Daoy (cell line): Measurements from ENCODE around the gene ADPRS. TPM values are rescaled to one million over a fixed set of nuclear protein-coding genes. Genes with fewer than 3 reads are reported as not detected.

Experiments
- DNase-seq: peaks from one replicate; pipeline ENCODE4 v3.0.0-alpha.2; 2015; ENCODE audit warnings: low read depth
- total RNA-seq: library from RNA; depleted of rRNA; stranded (reverse); fragments of >200 nt; shearing (Covaris generic); gene quantifications from 2 replicates; pipeline ENCODE4 v1.2.3, GENCODE V29; 2014; rRNA removed

ADPRS gene
- total RNA-seq, 1 experiment from 2014 or later: 118 TPM

DNA sequence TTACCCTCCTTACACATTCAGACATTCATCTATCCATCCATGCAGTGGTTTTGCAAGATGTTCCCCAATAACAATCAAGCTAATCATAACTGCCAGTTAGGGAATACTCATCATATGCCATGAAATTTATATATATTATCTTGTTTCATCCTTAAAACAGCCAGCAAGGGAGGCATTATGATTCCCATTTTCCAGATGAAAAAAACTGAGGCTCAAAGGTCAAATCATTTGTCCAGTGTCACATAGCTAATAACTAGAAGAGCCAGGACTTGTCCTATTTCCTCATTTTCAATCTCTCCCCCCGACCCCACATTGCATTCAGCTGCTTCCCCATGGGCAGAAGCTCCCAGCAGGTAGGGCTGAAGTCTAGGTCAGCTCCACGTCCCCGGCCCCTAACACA, 43.3 kb downstream of the ADPRS start:
- no peak for DNase-seq

DNA sequence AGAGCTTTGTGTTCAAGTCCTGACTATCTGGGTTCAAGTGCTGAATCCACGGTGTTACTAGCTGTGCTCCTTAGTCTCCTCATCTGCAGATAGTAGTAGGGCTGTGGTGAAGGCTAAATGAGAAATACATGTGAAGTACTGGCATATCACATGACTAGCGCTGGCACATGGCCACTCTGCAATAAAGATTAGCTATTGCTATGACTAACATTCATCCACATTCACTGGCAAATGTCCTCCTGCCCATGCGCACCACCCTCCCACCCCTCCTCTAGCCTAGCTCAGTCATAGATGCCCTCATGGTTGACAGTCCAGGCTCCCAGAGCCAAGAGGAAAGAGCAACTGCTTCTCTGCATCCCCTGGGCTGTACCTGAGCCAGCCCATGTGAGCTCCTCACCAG, 44.8 kb downstream of the ADPRS start:
- peak; percentile 97 for DNase-seq

DNA sequence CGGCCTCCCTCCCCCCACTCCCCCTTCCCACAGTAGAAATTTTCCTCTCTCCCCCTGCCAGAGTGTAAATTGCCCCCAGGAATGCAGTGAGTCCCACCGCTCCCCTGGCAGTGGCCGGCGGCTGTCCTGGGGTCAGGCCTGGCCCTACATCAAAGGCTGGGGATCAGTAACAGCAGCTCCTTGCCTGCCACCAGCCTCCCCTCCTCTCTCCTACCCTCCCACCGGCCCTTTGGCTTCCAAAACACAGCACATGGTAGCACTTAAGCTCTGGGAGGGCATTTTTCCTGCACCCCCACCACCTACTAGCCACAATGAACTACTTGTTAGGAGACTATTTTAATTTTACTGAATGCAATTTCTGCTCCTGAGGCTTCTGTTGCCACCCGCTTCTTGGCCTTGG, 45.3 kb downstream of the ADPRS start:
- no peak for DNase-seq

- peak; percentile 75 for DNase-seq
Observed at GRCh38 chr1:36134505-36135329, 46.0 kb downstream of the ADPRS start.

DNA sequence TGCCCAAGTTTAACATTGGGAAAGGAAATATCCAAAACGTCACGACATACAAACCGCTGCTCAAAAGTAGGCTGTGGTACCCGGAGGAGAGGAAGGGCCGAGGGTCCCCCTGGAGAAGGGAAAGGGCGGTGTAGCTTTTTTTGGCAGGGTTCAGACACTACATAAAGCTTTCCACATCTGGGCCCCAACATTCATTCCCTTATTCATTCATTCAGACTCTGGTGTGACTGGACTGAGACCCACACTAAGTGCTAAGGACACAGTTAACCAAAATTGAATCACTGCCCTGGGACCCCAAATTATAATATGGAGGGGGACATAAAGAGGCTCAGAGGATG, 46.6 kb downstream of the ADPRS start:
- no peak for DNase-seq

GRCh38 chr1:36135796-36136195, 47.1 kb downstream of the ADPRS start:
- DNase-seq: no peak

DNA sequence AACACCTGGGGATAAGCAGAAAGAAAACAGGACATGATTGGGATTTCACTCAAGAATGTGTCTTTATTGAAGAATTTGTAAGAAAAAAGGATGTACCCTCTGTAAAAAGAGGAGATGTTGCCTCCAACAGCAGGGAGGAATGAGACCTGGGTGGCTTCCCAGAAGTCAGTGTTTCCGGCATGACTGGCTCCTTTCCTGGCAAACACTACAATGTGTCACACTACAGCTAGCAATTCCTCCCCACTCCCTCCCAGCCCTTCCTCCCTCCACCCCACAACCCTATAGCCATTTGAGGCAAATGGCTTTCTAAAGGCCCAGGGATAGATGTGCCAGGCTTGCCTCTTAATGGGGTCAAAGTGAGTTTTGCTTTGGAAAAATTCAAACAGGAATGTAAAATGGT, 47.8 kb downstream of the ADPRS start:
- peak; percentile 85 for DNase-seq

DNA sequence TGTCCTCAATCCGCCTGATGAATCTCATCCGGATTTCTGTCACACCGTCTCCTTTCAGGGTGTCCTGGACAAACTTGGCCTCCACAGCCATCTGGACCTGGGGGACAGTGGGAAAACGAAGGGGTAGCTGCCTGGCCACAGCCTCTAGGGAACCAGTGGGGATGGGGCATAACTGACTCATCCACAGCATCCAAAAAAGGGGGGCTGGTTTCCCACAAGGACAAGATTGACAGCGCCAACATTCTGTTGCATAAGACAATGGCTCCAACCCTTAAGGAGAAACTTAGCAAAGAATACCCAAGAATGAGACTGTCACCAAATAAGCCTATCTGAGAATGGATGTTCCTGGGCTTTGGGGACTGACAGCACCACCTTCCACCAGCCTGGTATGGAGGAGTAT, 48.5 kb downstream of the ADPRS start:
- no peak for DNase-seq

GRCh38 chr1:36137776-36138175, 49.1 kb downstream of the ADPRS start:
- DNase-seq: no peak

DNA sequence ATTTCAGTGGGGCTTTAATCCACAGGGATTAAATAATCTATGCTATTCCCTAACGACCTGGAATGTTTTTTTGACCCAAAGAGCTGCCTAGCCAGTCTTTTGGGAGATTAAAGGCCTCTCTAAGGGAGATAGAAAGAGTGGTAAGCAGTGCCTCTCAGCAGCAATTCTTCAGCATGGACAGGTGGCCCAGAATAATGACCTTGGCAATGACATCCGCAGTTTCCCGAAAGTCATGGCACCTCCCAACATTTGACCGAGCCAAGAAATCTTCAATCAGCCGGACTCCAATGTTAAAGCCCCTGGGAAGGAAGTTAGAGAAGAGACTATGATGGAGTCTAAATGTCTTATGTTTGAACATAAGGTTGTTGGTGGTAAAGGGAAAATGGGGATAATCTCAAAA, 50.8 kb downstream of the ADPRS start:
- DNase-seq: no peak

GRCh38 chr1:36142121-36142520, 53.4 kb downstream of the ADPRS start:
- no peak for DNase-seq

GRCh38 chr1:36143424-36143823, 54.7 kb downstream of the ADPRS start:
- DNase-seq: no peak

Other genes starting within 250 kb of the ADPRS start
- gene AGO1, start 205.7 kb upstream of the ADPRS start, total RNA-seq: 7.5 and 7.9 TPM in 2 replicates
- gene AGO3, start 157.8 kb upstream of the ADPRS start, total RNA-seq: 18.4 and 43.9 TPM in 2 replicates
- gene TEKT2, start 4.8 kb upstream of the ADPRS start, total RNA-seq: not detected in 2 replicates
- gene COL8A2, start 36.3 kb downstream of the ADPRS start, total RNA-seq: 2.2 and 3.7 TPM in 2 replicates
- gene TRAPPC3, start 60.6 kb downstream of the ADPRS start, total RNA-seq: 129 and 141 TPM in 2 replicates
- 183 and 236 TPM in 2 replicates for gene MAP7D1, start 67.3 kb downstream of the ADPRS start, total RNA-seq
- 57.4 and 76.3 TPM in 2 replicates for gene THRAP3, start 135.6 kb downstream of the ADPRS start, total RNA-seq
- gene SH3D21, start 217.5 kb downstream of the ADPRS start, total RNA-seq: 0.89 and 1.1 TPM in 2 replicates
- gene EVA1B, start 234.8 kb downstream of the ADPRS start, total RNA-seq: 28.1 and 44.1 TPM in 2 replicates